ENCODE measurements around the gene TICRR. TPM values are rescaled to one million over a fixed set of nuclear protein-coding genes. Genes with fewer than 3 reads are reported as not detected.

Gene TICRR
- polyA plus RNA-seq, 1 donor: 17.9 TPM

- no peak for DNase-seq
Measured at GRCh38 chr15:89656116-89656815, 81.0 kb downstream of the TICRR start.

- DNase-seq: no peak
Measured at GRCh38 chr15:89657686-89658200, 82.5 kb downstream of the TICRR start.

GRCh38 chr15:89659295-89659694, 84.0 kb downstream of the TICRR start:
- no peak for DNase-seq

- no peak for DNase-seq
Measured at GRCh38 chr15:89660556-89660955, 85.3 kb downstream of the TICRR start.

- no peak for DNase-seq
Measured at GRCh38 chr15:89662893-89663626, 87.8 kb downstream of the TICRR start.

- DNase-seq: no peak
Measured at GRCh38 chr15:89664441-89665350, 89.4 kb downstream of the TICRR start.

GRCh38 chr15:89665449-89666181, 90.3 kb downstream of the TICRR start:
- DNase-seq: no peak

- DNase-seq: no peak
Measured at GRCh38 chr15:89666184-89666857, 91.1 kb downstream of the TICRR start.

- DNase-seq: no peak
Measured at GRCh38 chr15:89666858-89667705, 91.8 kb downstream of the TICRR start.

GRCh38 chr15:89667706-89667960, 92.4 kb downstream of the TICRR start:
- DNase-seq: no peak

- no peak for DNase-seq
Measured at GRCh38 chr15:89668171-89668570, 92.9 kb downstream of the TICRR start.

- no peak for DNase-seq
Measured at GRCh38 chr15:89669309-89669865, 94.1 kb downstream of the TICRR start.

- no peak for DNase-seq
Measured at GRCh38 chr15:89669941-89670340, 94.7 kb downstream of the TICRR start.

- no peak for DNase-seq
Measured at GRCh38 chr15:89670971-89671560, 95.8 kb downstream of the TICRR start.

- DNase-seq: no peak
Measured at GRCh38 chr15:89671687-89672086, 96.4 kb downstream of the TICRR start.

GRCh38 chr15:89672221-89673164, 97.2 kb downstream of the TICRR start:
- DNase-seq: no peak

GRCh38 chr15:89673165-89673512, 97.9 kb downstream of the TICRR start:
- no peak for DNase-seq

- no peak for DNase-seq
Measured at GRCh38 chr15:89674526-89674925, 99.3 kb downstream of the TICRR start.

- DNase-seq: no peak
Measured at GRCh38 chr15:89675606-89676005, 100.3 kb downstream of the TICRR start.

Measured in left kidney (tissue), 2 donors.